Neural progenitor cell (in vitro differentiated cells): ENCODE data around the gene ADD3. TPM values are rescaled to one million over a fixed set of nuclear protein-coding genes. Genes with fewer than 3 reads are reported as not detected.

Experiments used
- DNase-seq: peaks from one replicate; pipeline ENCODE4 v3.0.0-alpha.2; 2016; ENCODE audit warnings: low spot score
- H2AFZ ChIP-seq: fragments of 200-600 bp; sonication (generic); replicated peaks from 2 replicates; pipeline ENCODE4 v1.6.1; 2016; ENCODE audit warnings: antibody characterized with exemption
- H3F3A ChIP-seq: fragments of 200-600 bp; sonication (generic); 2 replicates; pipeline ENCODE4 v1.6.1; 2016; ENCODE audit warnings: antibody characterized with exemption, low read depth
- H3K27ac ChIP-seq: fragments of 200-600 bp; sonication (generic); 2 replicates; pipeline ENCODE4 v1.5.1; 2016; ENCODE audit warnings: mild to moderate bottlenecking
- H3K27me3 ChIP-seq: fragments of 200-600 bp; sonication (generic); 2 replicates; pipeline ENCODE4 v1.6.1; 2016; ENCODE audit warnings: mild to moderate bottlenecking, moderate library complexity
- H3K36me3 ChIP-seq: fragments of 200-600 bp; sonication (generic); 2 replicates; pipeline ENCODE4 v1.5.1; 2016
- H3K4me1 ChIP-seq: fragments of 200-600 bp; sonication (generic); 2 replicates; pipeline ENCODE4 v1.6.1; 2016; ENCODE audit warnings: mixed run types
- H3K4me2 ChIP-seq: fragments of 200-600 bp; sonication (generic); 2 replicates; pipeline ENCODE4 v1.6.1; 2016
- H3K4me3 ChIP-seq: fragments of 200-600 bp; sonication (generic); 2 replicates; pipeline ENCODE4 v1.5.1; 2016
- H3K79me2 ChIP-seq: fragments of 200-600 bp; sonication (generic); 2 replicates; pipeline ENCODE4 v1.6.1; 2016; ENCODE audit warnings: low read depth
- H3K9ac ChIP-seq: fragments of 200-600 bp; sonication (generic); 2 replicates; pipeline ENCODE4 v1.6.1; 2016
- H3K9me3 ChIP-seq: fragments of 200-600 bp; sonication (generic); 2 replicates; pipeline ENCODE4 v1.5.1; 2016; ENCODE audit warnings: low read depth
- H4K20me1 ChIP-seq: fragments of 200-600 bp; sonication (generic); 2 replicates; pipeline ENCODE4 v1.6.1; 2016; ENCODE audit warnings: low read depth
- H3K27ac Mint-ChIP-seq: 3 replicates; pipeline ENCODE4 v1.8.0; 2021; ENCODE audit warnings: mixed read lengths
- H3K27me3 Mint-ChIP-seq: 2 replicates; pipeline ENCODE4 v1.8.0; 2022; ENCODE audit warnings: low read depth, mild to moderate bottlenecking, inconsistent platforms, moderate library complexity, mixed read lengths; ENCODE audit not compliant: insufficient read depth
- H3K36me3 Mint-ChIP-seq: 3 replicates; pipeline ENCODE4 v1.8.0; 2021; ENCODE audit warnings: mixed read lengths
- H3K4me1 Mint-ChIP-seq: 3 replicates; pipeline ENCODE4 v1.8.0; 2021; ENCODE audit warnings: mixed read lengths
- H3K4me3 Mint-ChIP-seq: 3 replicates; pipeline ENCODE4 v1.8.0; 2021; ENCODE audit warnings: mild to moderate bottlenecking, moderate library complexity, mixed read lengths
- H3K9me3 Mint-ChIP-seq: 3 replicates; pipeline ENCODE4 v1.8.0; 2020; ENCODE audit warnings: mixed read lengths
- CTCF ChIP-seq: fragments of 200-600 bp; sonication (generic); IDR thresholded peaks from 2 replicates; pipeline ENCODE4 v1.5.1; 2017; ENCODE audit warnings: antibody characterized with exemption, mild to moderate bottlenecking
- EZH2 ChIP-seq: fragments of 200-600 bp; sonication (generic); IDR thresholded peaks from 2 replicates; pipeline ENCODE4 v1.6.1; 2017; ENCODE audit warnings: antibody characterized with exemption, mild to moderate bottlenecking, moderate library complexity
- EZH2phosphoT487 ChIP-seq: fragments of 200-600 bp; sonication (generic); IDR thresholded peaks from 2 replicates; pipeline ENCODE4 v1.6.1; 2017; ENCODE audit warnings: antibody characterized with exemption
- total RNA-seq: library from RNA; depleted of rRNA; stranded (reverse); fragments of >200 nt; gene quantifications from 2 replicates; pipeline ENCODE4 v1.2.3, GENCODE V29; 2015; ENCODE audit warnings: low replicate concordance

Gene ADD3
- total RNA-seq, 1 donor from 2014 or later, result 345 TPM

GRCh38 chr10:109978481-109978880, 29.3 kb upstream of the ADD3 start:
- TF ChIP-seq CTCF (peak; percentile 95), EZH2 (no peak), EZH2phosphoT487 (no peak)
- no peak overlapping the region for H3K4me3 ChIP-seq
- no peaks in the 10 kb centered on the region for H3K27me3 ChIP-seq
- Mint-ChIP-seq H3K36me3 (no peaks in the 10 kb centered on the region), H3K27ac (no peak overlapping the region), H3K27me3 (peaks cover 2% of the 10 kb centered on the region), H3K9me3 (no peaks in the 10 kb centered on the region), H3K4me1 (peaks cover 47% of the 10 kb centered on the region), H3K4me3 (no peak overlapping the region)
- H2AFZ ChIP-seq, result peak overlapping the region; percentile 32
- H3K4me1 ChIP-seq, result peaks cover 7% of the 10 kb centered on the region
- no peaks in the 10 kb centered on the region for H3K36me3 ChIP-seq
- no peaks in the 10 kb centered on the region for H3K79me2 ChIP-seq
- no peaks in the 10 kb centered on the region for H3K9me3 ChIP-seq
- no peak overlapping the region for H3K27ac ChIP-seq
- H3F3A ChIP-seq, result peaks cover 7% of the 10 kb centered on the region
- no peak overlapping the region for H3K4me2 ChIP-seq
- DNase-seq, result peak; percentile 41
- no peak overlapping the region for H3K9ac ChIP-seq
- no peaks in the 10 kb centered on the region for H4K20me1 ChIP-seq

GRCh38 chr10:109979215-109979614, 28.6 kb upstream of the ADD3 start:
- peaks cover 7% of the 10 kb centered on the region for H3F3A ChIP-seq
- H2AFZ ChIP-seq, result no peak overlapping the region
- DNase-seq, result no peak
- no peak overlapping the region for H3K27ac Mint-ChIP-seq
- no peaks in the 10 kb centered on the region for H3K79me2 ChIP-seq
- no peaks in the 10 kb centered on the region for H3K9me3 ChIP-seq
- TF ChIP-seq EZH2 (no peak), EZH2phosphoT487 (no peak), CTCF (no peak)
- no peaks in the 10 kb centered on the region for H3K27me3 ChIP-seq
- no peak overlapping the region for H3K4me3 ChIP-seq
- H3K9ac ChIP-seq, result no peak overlapping the region
- H3K4me2 ChIP-seq, result no peak overlapping the region
- H3K36me3 ChIP-seq, result no peaks in the 10 kb centered on the region
- no peaks in the 10 kb centered on the region for H4K20me1 ChIP-seq
- no peaks in the 10 kb centered on the region for H3K36me3 Mint-ChIP-seq
- peaks cover 45% of the 10 kb centered on the region for H3K4me1 Mint-ChIP-seq
- no peak overlapping the region for H3K27ac ChIP-seq
- H3K4me1 ChIP-seq, result peaks cover 7% of the 10 kb centered on the region
- no peak overlapping the region for H3K4me3 Mint-ChIP-seq
- peaks cover 3% of the 10 kb centered on the region for H3K9me3 Mint-ChIP-seq
- peaks cover 4% of the 10 kb centered on the region for H3K27me3 Mint-ChIP-seq

DNA sequence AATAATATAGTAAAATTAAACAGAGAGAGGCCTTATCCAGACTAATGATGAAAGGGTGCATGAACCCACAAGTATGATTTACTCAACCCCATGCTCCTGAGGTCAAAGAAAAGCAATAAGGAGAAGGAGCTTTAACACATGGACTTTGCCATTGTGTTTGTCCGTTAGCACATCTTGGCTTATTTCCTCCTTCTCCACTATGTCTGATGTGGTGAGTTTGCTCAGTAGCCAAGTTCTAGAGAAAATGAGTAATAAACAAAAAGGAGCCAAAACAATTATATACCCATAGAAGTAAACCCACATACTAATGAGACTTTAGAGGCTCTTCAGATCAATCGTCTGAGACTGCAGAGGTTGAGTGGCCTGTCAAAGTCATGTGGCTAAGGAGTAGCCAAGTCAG, 26.1 kb upstream of the ADD3 start:
- Histone ChIP-seq H3K9ac (no peak overlapping the region), H3K36me3 (no peaks in the 10 kb centered on the region), H3K4me2 (no peak overlapping the region), H4K20me1 (no peaks in the 10 kb centered on the region), H3K79me2 (no peaks in the 10 kb centered on the region), H3K9me3 (no peaks in the 10 kb centered on the region), H2AFZ (no peak overlapping the region), H3K27ac (no peak overlapping the region), H3K4me3 (no peak overlapping the region), H3K27me3 (no peaks in the 10 kb centered on the region), H3K4me1 (peaks cover 7% of the 10 kb centered on the region), H3F3A (peaks cover 7% of the 10 kb centered on the region)
- DNase-seq, result no peak
- TF ChIP-seq EZH2phosphoT487, result no peak
- TF ChIP-seq EZH2, result no peak
- TF ChIP-seq CTCF, result no peak
- Mint-ChIP-seq H3K9me3 (peaks cover 3% of the 10 kb centered on the region), H3K4me3 (no peak overlapping the region), H3K27me3 (peaks cover 4% of the 10 kb centered on the region), H3K27ac (no peak overlapping the region), H3K4me1 (peaks cover 23% of the 10 kb centered on the region), H3K36me3 (no peaks in the 10 kb centered on the region)
